Endothelial cell of umbilical vein (primary cell): ENCODE measurements around the gene PRAMEF1. TPM values are rescaled to one million over a fixed set of nuclear protein-coding genes. Genes with fewer than 3 reads are reported as not detected.
"Not testable (repeated sequence)": the region's sequence is repeated elsewhere in the genome, so short reads cannot be mapped to it uniquely, and the experiment has no call there.

Experiments used
- BruUV-seq: library from RNA; stranded (reverse); fragments of 400-500 nt; replicated peaks from 2 replicates; lab custom pipeline; 2021; lab: Mats Ljungman, UMichigan
- CTCF ChIA-PET: fragments of 300-600, 350-600 bp; sonication (Branson Sonifier 250); formaldehyde crosslinking; loops from one replicate; lab custom pipeline; 2021; ENCODE audit warnings: antibody characterized with exemption, inconsistent platforms; lab: Charles Lee
- POLR2A ChIA-PET: fragments of 300-600, 350-600 bp; sonication (Branson Sonifier 250); formaldehyde crosslinking; loops from one replicate; lab custom pipeline; 2021; ENCODE audit warnings: antibody characterized with exemption, inconsistent platforms; lab: Charles Lee
- DNase-seq: peaks from one replicate; pipeline ENCODE4 v3.0.0-alpha.2; 2011; ENCODE audit warnings: low read depth, low spot score
- FAIRE-seq: peaks from 2 replicates; lab custom pipeline; 2011; peaks lifted over from hg19 to GRCh38; lab: Jason Lieb, UNC
- H2AFZ ChIP-seq: 2 replicates; pipeline ENCODE4 v1.6.0; 2012; ENCODE audit warnings: low read depth, low read length, control low read depth, inconsistent platforms
- H3K27ac ChIP-seq: 2 replicates; pipeline ENCODE4 v1.5.1; 2011; ENCODE audit warnings: low read depth, mild to moderate bottlenecking, control low read depth, low read length, moderate library complexity; ENCODE audit not compliant: insufficient read depth
- H3K27me3 ChIP-seq, 2 experiments: 2 replicates each; pipeline versions ENCODE4 v1.6.0 to v1.6.1; 2011; ENCODE audit warnings: low read length in 2 of 2, mixed read lengths in 1 of 2; ENCODE audit not compliant: control insufficient read depth in 2 of 2, insufficient read depth in 2 of 2
- H3K36me3 ChIP-seq, 2 experiments: 2 replicates in 1 of 2; 3 replicates in 1 of 2; pipeline ENCODE4 v1.5.1; 2011; ENCODE audit warnings: low read length in 2 of 2, mild to moderate bottlenecking in 1 of 2, moderate library complexity in 1 of 2; ENCODE audit not compliant: control insufficient read depth in 2 of 2, insufficient read depth in 2 of 2; ENCODE audit errors: extremely low read depth in 1 of 2
- H3K4me1 ChIP-seq: 3 replicates; pipeline ENCODE4 v1.5.1; 2011; ENCODE audit warnings: mild to moderate bottlenecking, low read length; ENCODE audit not compliant: control insufficient read depth, insufficient read depth; ENCODE audit errors: extremely low read depth
- H3K4me2 ChIP-seq: 2 replicates; pipeline ENCODE4 v1.6.1; 2011; ENCODE audit warnings: low read length, control low read depth, mixed read lengths; ENCODE audit not compliant: insufficient read depth
- H3K4me3 ChIP-seq, 3 experiments: fragments of 200-600 bp in 1 of 3; sonication (generic), shearing (Covaris generic) in 1 of 3; replicated peaks in 1 of 3; 2 replicates each; pipeline ENCODE4 v1.5.1; 2011 to 2016; ENCODE audit warnings: control low read depth in 3 of 3, low read length in 3 of 3, mild to moderate bottlenecking in 2 of 3, inconsistent platforms in 1 of 3, low read depth in 1 of 3, moderate library complexity in 1 of 3; ENCODE audit not compliant: insufficient read depth in 1 of 3
- H3K79me2 ChIP-seq: 2 replicates; pipeline ENCODE4 v1.6.0; 2012; ENCODE audit warnings: low read length, inconsistent platforms; ENCODE audit not compliant: control insufficient read depth, insufficient read depth
- H3K9ac ChIP-seq: replicated peaks from 2 replicates; pipeline ENCODE3; 2011; ENCODE audit warnings: low read length, control low read depth; ENCODE audit not compliant: insufficient read depth; ENCODE audit errors: extremely low read depth
- H3K9me1 ChIP-seq: replicated peaks from 3 replicates; pipeline ENCODE4 v1.6.0; 2011; ENCODE audit warnings: mild to moderate bottlenecking, low read length; ENCODE audit not compliant: control insufficient read depth, insufficient read depth; ENCODE audit errors: extremely low read depth
- H3K9me3 ChIP-seq: replicated peaks from 2 replicates; pipeline ENCODE4 v1.5.1; 2012; ENCODE audit warnings: low read length, inconsistent platforms; ENCODE audit not compliant: control insufficient read depth, insufficient read depth
- H4K20me1 ChIP-seq: replicated peaks from 2 replicates; pipeline ENCODE3; 2011; ENCODE audit warnings: mild to moderate bottlenecking, low read length; ENCODE audit not compliant: control insufficient read depth, insufficient read depth; ENCODE audit errors: extremely low read depth
- EZH2 ChIP-seq: IDR thresholded peaks from 2 replicates; pipeline ENCODE4 v1.6.1; 2012; ENCODE audit warnings: borderline replicate concordance, low read depth, mild to moderate bottlenecking, moderate library complexity, low read length, inconsistent platforms; ENCODE audit not compliant: severe bottlenecking
- FOS ChIP-seq: IDR thresholded peaks from 2 replicates; pipeline ENCODE4 v1.6.1; 2011; ENCODE audit warnings: mild to moderate bottlenecking, low read length, moderate library complexity, borderline replicate concordance; ENCODE audit not compliant: insufficient read depth
- JUN ChIP-seq: IDR thresholded peaks from 2 replicates; pipeline ENCODE4 v1.6.1; 2011; ENCODE audit warnings: borderline replicate concordance, low read depth; ENCODE audit not compliant: insufficient read length, insufficient read depth
- MYC ChIP-seq: IDR thresholded peaks from one replicate; pipeline ENCODE4 v1.6.1; 2011; ENCODE audit warnings: mild to moderate bottlenecking, low read depth, low read length
- dilution Hi-C: fragments of 300-500 bp; cut with MboI; formaldehyde crosslinking; loops from one replicate; pipeline ENCODE4 v1.15.0; 2019; ENCODE audit warnings: low sequenced_read_pairs; ENCODE audit not compliant: extremely low pct_ligation_motif_present
- intact Hi-C: fragments of 100-400 bp; cut with micrococcal nuclease; formaldehyde crosslinking; loops from one replicate; pipeline ENCODE4 v1.10.0; 2022
- polyA plus RNA-seq, 4 experiments: library from polyadenylated mRNA; depleted of rRNA in 3 of 4; stranded (reverse) in 3 of 4; unstranded in 1 of 4; fragments of >200 nt; gene quantifications; 2 replicates each; pipeline versions ENCODE4 v1.2.1 to v1.2.3, GENCODE V29; 2011 to 2012; ENCODE audit warnings: missing spikeins in 1 of 4
- total RNA-seq: library from RNA; stranded (reverse); gene quantifications from 2 replicates; pipeline ENCODE4 v1.2.3, GENCODE V29; 2021

Gene PRAMEF1
- total and polyA plus RNA-seq, 2 donors (not counting 3 experiments of a cell fraction or from before 2014, with no cell fraction given), result not detected

DNA sequence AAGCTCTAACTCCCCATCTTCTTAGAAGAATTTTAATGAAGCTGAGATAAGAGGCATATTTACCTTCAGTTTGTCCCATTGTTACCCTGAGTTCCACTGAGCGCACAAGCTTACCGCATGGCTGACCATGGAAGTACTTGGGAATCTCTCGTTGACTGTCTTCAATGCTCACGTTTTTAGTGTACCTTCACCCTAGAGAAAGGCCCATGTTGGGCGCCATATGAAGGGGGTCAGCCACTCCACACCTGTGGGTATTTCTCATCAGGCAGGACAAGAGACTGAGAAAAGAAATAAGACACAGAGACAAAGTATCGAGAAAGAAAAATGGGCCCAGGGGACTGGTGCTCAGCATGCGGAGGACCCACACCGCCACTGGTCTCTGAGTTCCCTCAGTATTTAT is 6.5 kb upstream of the PRAMEF1 start:
- H3K9ac ChIP-seq, POLR2A ChIA-PET, intact Hi-C loops, H3K4me2 ChIP-seq, H2AFZ ChIP-seq, DNase-seq, FAIRE-seq, CTCF ChIA-PET, H3K9me1 ChIP-seq, H3K27ac ChIP-seq, H3K27me3 ChIP-seq, H3K79me2 ChIP-seq, dilution Hi-C loops, H3K4me3 ChIP-seq, H3K9me3 ChIP-seq, H3K4me1 ChIP-seq, BruUV-seq, H3K36me3 ChIP-seq, H4K20me1 ChIP-seq: not testable (repeated sequence)

DNA sequence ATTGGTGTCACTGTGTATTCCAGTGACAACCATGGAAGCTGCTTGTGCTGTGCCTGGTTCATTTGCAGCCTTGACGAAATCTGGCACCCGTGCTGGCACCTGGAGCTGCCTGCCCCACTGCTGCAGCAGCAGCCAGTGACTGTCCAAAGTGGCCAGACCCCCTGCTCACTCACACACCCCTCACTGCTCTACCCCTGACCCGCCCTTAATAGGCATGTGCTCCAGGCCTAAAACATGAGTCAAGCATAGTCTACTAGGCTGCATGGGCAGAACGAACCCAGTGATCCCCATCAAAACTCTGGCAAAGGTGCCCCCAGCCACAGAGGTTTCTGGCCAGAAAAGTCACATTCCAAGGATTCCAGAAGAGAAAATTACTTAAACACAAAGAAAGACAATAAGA is 7.7 kb downstream of the PRAMEF1 start:
- Histone ChIP-seq H3K79me2 (no peaks in the 10 kb centered on the region), H3K36me3 (no peaks in the 10 kb centered on the region), H2AFZ (no peak overlapping the region), H3K4me3 (no peak overlapping the region), H3K9me1 (no peaks in the 10 kb centered on the region), H3K9ac (no peak overlapping the region), H4K20me1 (no peaks in the 10 kb centered on the region), H3K4me1 (no peaks in the 10 kb centered on the region), H3K27ac (no peak overlapping the region), H3K27me3 (no peaks in the 10 kb centered on the region), H3K9me3 (no peaks in the 10 kb centered on the region), H3K4me2 (no peak overlapping the region)
- POLR2A ChIA-PET, result no interaction called here
- BruUV-seq, result no TSS peak
- CTCF ChIA-PET, result no interaction called here
- no peak for TF ChIP-seq FOS
- TF ChIP-seq JUN, result no peak
- TF ChIP-seq EZH2, result no peak
- no peak for TF ChIP-seq MYC
- DNase-seq, result no peak
- dilution Hi-C loops (no loop called here), intact Hi-C loops (no loop called here)
- no peak for FAIRE-seq
